ENCODE measurements around the gene MEN1.

Gene MEN1

GRCh38 chr11:64754919-64755662 lies 55.3 kb downstream of the MEN1 start:
- DNase-seq (ENCODE audit: low read depth) = no peak
- TF ChIP-seq CTCF (IDR thresholded peaks at IDR 0.05; ENCODE audit: low read depth, low read length, missing control alignments) = no peak
- H3K4me3 ChIP-seq (ENCODE audit: low read depth, low read length) = no peak overlapping the region

GRCh38 chr11:64754124-64754918 lies 56.0 kb downstream of the MEN1 start:
- no peak for DNase-seq (ENCODE audit: low read depth)
- no peak for TF ChIP-seq CTCF (IDR thresholded peaks at IDR 0.05; ENCODE audit: low read depth, low read length, missing control alignments)
- H3K4me3 ChIP-seq (ENCODE audit: low read depth, low read length) = no peak overlapping the region
